Activated naive CD4-positive, alpha-beta T cell treated with Interleukin-2 at 50 U/mL for 16 hours (primary cell): Measurements from ENCODE around the gene ATG10.

Experiments used
- DNase-seq: peaks from one replicate; pipeline ENCODE4 v3.0.0-alpha.2; 2020

ATG10 gene

DNA sequence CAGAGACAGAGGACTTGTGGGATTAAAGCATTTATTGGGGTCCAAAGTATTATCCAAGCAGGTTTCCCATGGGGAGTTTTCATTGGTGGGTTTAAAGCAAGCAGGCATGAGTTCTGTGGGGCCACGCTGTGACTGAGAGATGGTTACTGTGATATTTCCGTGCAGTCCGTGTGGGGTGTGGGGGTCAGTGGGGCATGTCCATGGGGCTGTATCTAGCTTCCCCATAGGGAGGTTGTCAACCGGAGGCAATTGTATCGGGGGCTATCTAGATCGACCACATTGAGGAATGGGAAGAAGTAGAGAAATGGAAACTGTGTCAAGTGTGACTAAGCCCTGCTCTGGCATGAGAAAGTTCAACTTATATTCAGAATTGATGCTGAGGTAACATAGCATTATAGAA, 313.4 kb downstream of the ATG10 start:
- no peak for DNase-seq

DNA sequence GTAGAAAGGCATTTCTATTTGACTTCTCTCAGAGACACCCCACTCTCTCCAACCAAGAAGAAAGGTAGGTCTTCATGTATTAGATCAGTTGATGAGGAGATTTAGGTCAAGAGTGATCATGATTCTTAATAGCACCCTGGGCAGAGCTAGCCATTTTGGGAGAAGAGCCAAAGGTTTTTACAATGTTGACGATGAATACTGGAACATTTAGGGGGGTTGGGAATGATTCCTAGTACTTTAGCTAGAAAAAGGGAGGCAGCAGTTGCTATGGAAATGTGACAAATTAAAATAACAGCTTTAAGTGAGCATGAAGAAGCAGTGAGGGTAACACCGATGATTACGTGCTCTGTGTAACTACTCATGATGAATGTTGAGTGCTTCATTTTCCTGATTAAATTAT, 315.8 kb downstream of the ATG10 start:
- DNase-seq = no peak

GRCh38 chr5:82290005-82290404, 318.2 kb downstream of the ATG10 start:
- no peak for DNase-seq

GRCh38 chr5:82290908-82291307, 319.1 kb downstream of the ATG10 start:
- DNase-seq = no peak

DNA sequence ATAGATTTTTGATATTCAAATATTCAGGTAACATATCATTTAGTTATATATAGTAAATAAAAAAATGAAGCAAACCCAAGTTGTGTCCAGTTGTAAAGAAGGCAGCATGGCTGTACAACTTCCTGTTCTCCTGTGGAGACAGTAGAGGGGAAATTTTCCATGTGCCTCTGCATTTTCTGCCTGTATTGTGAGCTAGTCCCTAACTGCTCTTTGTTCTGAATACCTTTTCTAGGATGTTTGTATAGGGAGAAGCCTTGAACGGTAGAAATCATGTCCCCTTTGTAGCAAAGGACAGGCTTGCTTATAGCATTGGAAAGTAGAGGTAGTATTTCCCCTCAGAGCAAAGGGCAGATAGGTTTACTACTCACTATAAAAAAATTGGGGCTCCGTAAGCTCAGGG, 319.6 kb downstream of the ATG10 start:
- no peak for DNase-seq

DNA sequence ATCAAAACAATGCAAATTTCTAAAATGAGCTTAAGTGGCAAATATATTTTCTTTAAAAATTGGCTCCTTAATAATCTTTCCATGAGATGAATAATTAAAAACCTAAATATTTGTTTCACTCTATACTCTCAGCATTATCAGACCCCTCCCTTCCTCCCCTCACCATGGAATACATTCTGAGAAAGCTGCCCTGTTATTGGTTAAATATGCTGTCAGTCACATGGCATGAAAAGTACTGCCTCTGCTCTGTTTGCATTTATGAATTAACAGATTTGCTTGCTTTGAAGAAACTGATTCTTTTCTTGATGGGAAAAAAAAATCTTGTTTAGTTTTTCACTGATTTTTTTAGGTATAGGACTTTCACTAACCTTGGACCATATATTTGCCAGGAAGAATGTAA, 323.3 kb downstream of the ATG10 start:
- no peak for DNase-seq

- DNase-seq = no peak
Measured at GRCh38 chr5:82295959-82296531, 324.2 kb downstream of the ATG10 start.

DNA sequence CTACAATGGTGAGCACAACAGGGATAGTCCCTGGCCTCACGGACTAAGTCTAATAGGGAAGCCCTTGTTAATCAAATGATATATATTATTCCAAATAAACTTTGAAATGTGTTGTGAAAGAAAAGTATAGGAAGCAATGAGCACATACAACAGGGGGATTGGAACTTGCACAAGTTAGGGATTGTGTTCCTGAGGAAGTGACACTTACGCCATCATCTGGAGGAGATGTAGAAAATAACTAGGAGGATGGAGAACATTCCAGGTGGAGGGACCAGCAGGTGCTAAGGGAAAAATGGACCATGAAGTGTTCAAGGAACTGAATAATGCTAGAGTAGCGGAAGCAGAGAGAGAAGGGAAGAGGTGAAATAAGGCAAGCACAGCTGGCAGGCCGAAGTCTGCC, 325.1 kb downstream of the ATG10 start:
- DNase-seq = no peak

- DNase-seq = no peak
Measured at GRCh38 chr5:82297711-82298110, 325.9 kb downstream of the ATG10 start.

- no peak for DNase-seq
Measured at GRCh38 chr5:82298668-82299067, 326.8 kb downstream of the ATG10 start.

DNA sequence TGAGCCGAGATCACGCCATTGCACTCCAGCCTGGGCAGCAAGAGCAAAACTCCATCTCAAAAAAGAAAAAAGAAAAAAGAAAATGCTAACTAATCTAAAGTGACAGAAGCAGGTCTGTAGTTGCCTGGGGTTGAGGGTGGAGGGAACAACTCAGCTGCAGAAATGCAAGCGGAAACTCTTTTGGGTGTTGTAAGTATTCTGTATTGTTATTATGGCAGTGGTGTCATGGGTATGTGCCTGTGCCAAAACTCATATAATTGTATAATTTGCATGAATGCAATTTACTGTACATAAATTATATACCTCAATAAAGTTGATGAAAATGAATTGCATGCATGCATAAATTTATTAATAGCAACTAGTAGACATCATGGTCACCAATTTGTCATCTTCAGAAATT, 329.4 kb downstream of the ATG10 start:
- no peak for DNase-seq
